H54 (cell line): ENCODE data around the gene CEACAM3.
A peak's percentile ranks its signal among the peaks of the same experiment; 100 is the strongest.
"Not testable (repeated sequence)": the region's sequence is repeated elsewhere in the genome, so short reads cannot be mapped to it uniquely, and the experiment has no call there.

Experiments used
- DNase-seq: peaks from one replicate; pipeline ENCODE4 v3.0.0; 2011; ENCODE audit warnings: low spot score, mixed read lengths; ENCODE audit not compliant: insufficient read length
- FAIRE-seq: peaks from 3 replicates; lab custom pipeline; 2011; peaks lifted over from hg19 to GRCh38; lab: Jason Lieb, UNC
- POLR2A ChIP-seq: IDR thresholded peaks from 2 replicates; pipeline ENCODE4 v1.6.1; 2011; ENCODE audit warnings: low read depth, mild to moderate bottlenecking, low read length

Gene CEACAM3

GRCh38 chr19:41776700-41777099 is 19.7 kb upstream of the CEACAM3 start:
- FAIRE-seq, result no peak
- no peak for DNase-seq
- TF ChIP-seq POLR2A, result no peak

DNA sequence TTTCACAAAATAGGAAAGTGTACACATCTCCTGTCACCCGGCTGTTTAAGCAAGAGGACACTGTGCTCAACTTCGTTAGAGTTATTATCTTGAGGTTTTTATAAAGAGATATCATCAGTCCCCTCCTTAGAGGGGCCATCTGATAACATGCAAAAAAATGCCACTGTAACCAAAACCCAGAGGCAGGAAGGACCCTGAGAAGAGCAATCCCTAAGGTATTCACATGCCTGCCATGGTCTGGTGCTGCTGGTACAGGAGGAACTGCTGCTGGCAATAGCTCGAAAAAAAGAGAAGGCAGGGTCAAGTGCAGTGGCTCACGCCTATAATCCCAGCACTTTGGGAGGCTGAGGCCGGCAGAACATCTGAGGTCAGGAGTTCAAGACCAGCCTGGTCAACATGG is 12.8 kb upstream of the CEACAM3 start:
- FAIRE-seq (no peak), DNase-seq (no peak)
- TF ChIP-seq POLR2A, result no peak

DNA sequence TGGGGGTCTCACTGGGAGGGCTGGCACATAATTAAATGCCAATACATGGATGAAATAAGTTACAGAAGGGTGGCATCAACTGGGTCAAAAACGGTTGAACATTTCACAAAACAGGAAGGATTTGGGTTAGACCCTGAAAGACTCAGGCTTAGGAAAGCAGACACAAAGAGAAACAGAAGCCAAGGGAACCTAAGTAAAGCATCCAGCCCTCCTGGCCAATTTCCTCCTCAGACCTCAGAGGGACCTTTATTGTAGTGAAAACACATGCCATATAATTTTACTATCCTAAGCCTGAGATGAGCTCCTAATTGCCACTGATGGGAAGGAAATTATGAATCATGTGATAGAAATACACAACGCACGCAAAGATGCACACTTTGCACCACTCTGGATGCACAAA is 12.1 kb upstream of the CEACAM3 start:
- DNase-seq (no peak), FAIRE-seq (no peak)
- TF ChIP-seq POLR2A, result no peak

DNA sequence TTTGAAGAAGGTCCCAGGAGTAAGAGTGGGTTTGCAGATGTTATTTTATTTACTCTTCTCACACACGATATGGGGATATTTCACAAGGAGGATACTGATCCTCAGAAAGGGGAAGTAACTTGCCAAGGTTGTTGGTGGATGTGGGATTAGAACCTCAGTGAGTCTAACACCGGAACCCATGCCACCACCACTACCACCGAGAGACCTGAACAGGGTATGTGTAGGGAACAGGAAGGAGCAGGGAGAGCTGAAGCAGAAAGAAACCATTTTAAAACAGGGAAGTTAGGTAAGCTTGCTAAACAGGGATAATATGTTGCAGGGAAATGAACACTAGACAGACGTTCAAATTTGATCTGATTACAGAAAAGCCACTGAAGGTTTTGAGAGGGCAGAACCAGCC is 11.6 kb upstream of the CEACAM3 start:
- no peak for TF ChIP-seq POLR2A
- DNase-seq (no peak), FAIRE-seq (no peak)

GRCh38 chr19:41785653-41786052 is 10.7 kb upstream of the CEACAM3 start:
- DNase-seq, result peak; percentile 82
- TF ChIP-seq POLR2A, result no peak
- peak; percentile 76 for FAIRE-seq

GRCh38 chr19:41787055-41787454 is 9.3 kb upstream of the CEACAM3 start:
- FAIRE-seq, result no peak
- DNase-seq, result no peak
- TF ChIP-seq POLR2A, result no peak

- FAIRE-seq, DNase-seq: not testable (repeated sequence)
These were observed 7.9 kb upstream of the CEACAM3 start for GRCh38 chr19:41788518-41788917.

DNA sequence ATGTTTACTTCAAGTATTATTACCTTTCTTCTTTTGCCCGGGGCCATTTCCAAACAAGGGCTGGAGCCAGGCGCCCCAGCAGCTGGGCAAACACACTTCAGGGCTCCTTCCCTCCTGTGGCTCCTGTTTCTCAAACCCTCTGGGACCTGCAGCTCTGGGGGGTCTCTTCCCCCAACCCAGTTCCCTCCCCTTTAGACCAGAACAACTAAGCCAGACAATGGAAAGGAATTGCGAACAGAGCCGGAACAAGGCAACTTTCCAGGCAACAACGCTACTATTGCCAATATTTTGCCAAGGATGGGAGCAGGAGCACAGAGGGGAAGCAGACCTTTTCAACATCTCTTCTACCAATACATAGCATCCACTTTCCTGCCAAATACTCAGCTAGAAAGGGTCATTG is 7.3 kb upstream of the CEACAM3 start:
- not testable (repeated sequence) for FAIRE-seq, DNase-seq

GRCh38 chr19:41792513-41793413 is 3.6 kb upstream of the CEACAM3 start:
- FAIRE-seq (no peak), DNase-seq (peak; percentile 36)
- no peak for TF ChIP-seq POLR2A

GRCh38 chr19:41793414-41793727 is 3.0 kb upstream of the CEACAM3 start:
- FAIRE-seq (no peak), DNase-seq (no peak)
- TF ChIP-seq POLR2A, result no peak

DNA sequence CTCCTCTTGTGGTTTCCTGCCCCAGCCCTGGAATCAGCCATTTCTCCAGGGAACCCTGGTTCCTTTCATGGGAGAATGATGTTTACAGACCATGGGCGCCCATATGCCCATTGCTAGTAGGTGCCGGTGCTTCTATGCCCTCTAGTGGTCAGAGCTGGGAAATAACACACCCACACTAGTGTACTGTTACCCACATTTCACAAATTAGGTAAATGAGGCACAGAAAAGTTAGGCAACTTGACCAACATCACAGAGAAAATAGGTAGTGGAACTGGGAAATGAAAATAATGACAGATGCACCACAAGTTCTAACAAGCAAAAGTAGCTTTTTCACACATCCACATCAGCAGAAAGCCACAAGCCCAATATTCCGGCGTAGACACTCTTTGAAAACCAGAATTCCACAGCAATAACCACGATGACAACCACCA is 1.3 kb upstream of the CEACAM3 start:
- no peak for TF ChIP-seq POLR2A
- no peak for DNase-seq
- FAIRE-seq, result peak; percentile 53

- FAIRE-seq (no peak), DNase-seq (no peak)
- no peak for TF ChIP-seq POLR2A
These were observed 514 bp downstream of the CEACAM3 start for GRCh38 chr19:41796901-41797300.

- FAIRE-seq (no peak), DNase-seq (no peak)
- TF ChIP-seq POLR2A, result no peak
These were observed 3.1 kb downstream of the CEACAM3 start for GRCh38 chr19:41799444-41800000.

DNA sequence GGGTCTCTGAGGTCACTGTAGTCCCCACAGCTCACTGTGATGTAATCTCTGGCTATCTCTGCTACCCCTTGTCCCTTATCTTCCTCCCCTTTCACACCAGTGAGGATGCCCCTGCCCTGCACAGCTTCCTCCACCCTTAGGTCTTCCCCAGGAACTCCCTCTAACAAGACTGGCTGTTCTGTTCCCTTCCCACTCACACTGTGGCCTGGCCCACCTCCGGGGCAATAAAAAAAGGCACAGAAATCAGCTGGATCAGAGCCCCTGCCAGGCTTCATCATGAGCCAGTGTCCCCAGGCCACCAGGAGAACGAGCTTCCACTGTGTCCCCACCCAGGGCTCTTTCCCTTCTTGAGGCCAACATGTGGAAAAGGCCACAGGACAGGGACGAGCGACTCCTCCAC is 4.6 kb downstream of the CEACAM3 start:
- no peak for DNase-seq
- no peak for FAIRE-seq

DNA sequence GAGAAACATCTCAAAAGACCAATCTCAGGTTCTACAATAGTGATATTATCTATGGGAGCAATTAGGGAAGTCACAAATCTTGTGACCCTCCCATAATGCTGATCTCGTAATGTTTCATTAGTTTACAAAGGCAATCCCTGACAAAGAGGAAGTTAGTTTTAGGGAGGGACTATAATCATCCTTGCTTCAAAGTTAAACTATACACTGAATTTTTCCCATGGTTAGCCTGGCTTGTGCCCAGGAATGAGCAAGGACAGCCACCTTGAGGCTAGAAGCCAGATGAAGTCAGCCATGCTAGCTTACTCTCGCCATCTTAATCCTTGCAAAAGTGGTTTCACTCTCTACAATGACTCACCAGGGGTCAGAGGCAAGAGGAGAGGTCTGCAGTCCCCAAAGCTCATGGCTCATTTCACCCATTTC is 5.4 kb downstream of the CEACAM3 start:
- TF ChIP-seq POLR2A, result no peak
- no peak for FAIRE-seq
- no peak for DNase-seq

More for the DNA sequence above, 4.6 kb downstream of the CEACAM3 start:
- TF ChIP-seq POLR2A, result no peak
